CD14-positive monocyte (primary cell): Measurements from ENCODE around the gene DLGAP4. TPM values are rescaled to one million over a fixed set of nuclear protein-coding genes. Genes with fewer than 3 reads are reported as not detected.
A peak's percentile ranks its signal among the peaks of the same experiment; 100 is the strongest.

Experiments used
- DNase-seq, 3 donors: peaks; one replicate each; pipeline ENCODE4 v3.0.0-alpha.2; 2011 to 2022
- H2AFZ ChIP-seq: 2 replicates; pipeline ENCODE4 v1.6.0; 2012; ENCODE audit warnings: mild to moderate bottlenecking, low read depth, low read length, inconsistent platforms; ENCODE audit not compliant: insufficient read depth, poor library complexity, severe bottlenecking
- H3K27ac ChIP-seq, 2 donors: 1 replicate in 1 of 2; 2 replicates in 1 of 2; pipeline ENCODE4 v1.5.1; 2012 to 2013; ENCODE audit warnings: low read length in 2 of 2, control low read depth in 1 of 2, inconsistent platforms in 1 of 2, low read depth in 1 of 2, mild to moderate bottlenecking in 1 of 2
- H3K27me3 ChIP-seq, 2 donors: one replicate each; pipeline versions ENCODE4 v1.6.0 to v1.6.1; 2011 to 2013; ENCODE audit warnings: low read length in 2 of 2; ENCODE audit not compliant: control insufficient read depth in 2 of 2, insufficient read depth in 2 of 2
- H3K36me3 ChIP-seq, 2 donors: replicated peaks in 1 of 2; 1 replicate in 1 of 2; 2 replicates in 1 of 2; pipeline versions ENCODE4 v1.5.1 to v1.6.1; 2012 to 2013; ENCODE audit warnings: low read length in 2 of 2, control low read depth in 1 of 2, inconsistent platforms in 1 of 2, mild to moderate bottlenecking in 1 of 2; ENCODE audit not compliant: insufficient read depth in 2 of 2, control insufficient read depth in 1 of 2
- H3K4me1 ChIP-seq, 2 donors: 1 replicate in 1 of 2; 2 replicates in 1 of 2; pipeline versions ENCODE4 v1.5.1 to v1.6.1; 2012 to 2013; ENCODE audit warnings: low read length in 2 of 2, control low read depth in 1 of 2, inconsistent platforms in 1 of 2, mild to moderate bottlenecking in 1 of 2, moderate library complexity in 1 of 2; ENCODE audit not compliant: insufficient read depth in 2 of 2, control insufficient read depth in 1 of 2
- H3K4me2 ChIP-seq: replicated peaks from 2 replicates; pipeline ENCODE3; 2012; ENCODE audit warnings: low read length, moderate library complexity, mild to moderate bottlenecking; ENCODE audit not compliant: poor library complexity, severe bottlenecking; ENCODE audit errors: extremely low read depth
- H3K4me3 ChIP-seq, 3 experiments: fragments of 200-600 bp in 1 of 3; sonication (generic) in 1 of 3; replicated peaks in 1 of 3; 1 replicate in 2 of 3; 2 replicates in 1 of 3; pipeline ENCODE4 v1.5.1; 2011 to 2013; ENCODE audit warnings: low read length in 3 of 3, mild to moderate bottlenecking in 3 of 3, control low read depth in 2 of 3, low read depth in 2 of 3, inconsistent platforms in 1 of 3, moderate library complexity in 1 of 3
- H3K79me2 ChIP-seq: 2 replicates; pipeline ENCODE4 v1.6.0; 2012; ENCODE audit warnings: mild to moderate bottlenecking, control low read depth, inconsistent platforms, low read length, moderate library complexity; ENCODE audit not compliant: insufficient read depth
- H3K9ac ChIP-seq: 2 replicates; pipeline ENCODE4 v1.6.0; 2017; ENCODE audit warnings: low read length, mild to moderate bottlenecking; ENCODE audit not compliant: insufficient read depth, poor library complexity, severe bottlenecking
- H3K9me3 ChIP-seq, 2 donors: replicated peaks in 1 of 2; 1 replicate in 1 of 2; 2 replicates in 1 of 2; pipeline versions ENCODE4 v1.5.1 to v1.6.1; 2012 to 2013; ENCODE audit warnings: low read length in 2 of 2, control low read depth in 1 of 2; ENCODE audit not compliant: control insufficient read depth in 1 of 2, insufficient read depth in 1 of 2
- H4K20me1 ChIP-seq: 2 replicates; pipeline ENCODE4 v1.6.0; 2012; ENCODE audit warnings: mild to moderate bottlenecking, low read length, control low read depth, moderate library complexity; ENCODE audit not compliant: insufficient read depth
- H3K27ac Mint-ChIP-seq, 7 donors: one replicate each; pipeline ENCODE4 v1.8.0; 2020; ENCODE audit warnings: mild to moderate bottlenecking in 7 of 7, mixed read lengths in 7 of 7, moderate library complexity in 6 of 7, inconsistent platforms in 2 of 7
- H3K27me3 Mint-ChIP-seq, 3 donors: one replicate each; pipeline ENCODE4 v1.8.0; 2021 to 2022; ENCODE audit warnings: low read depth in 3 of 3, mild to moderate bottlenecking in 3 of 3, mixed read lengths in 3 of 3, moderate library complexity in 3 of 3, inconsistent platforms in 1 of 3
- H3K36me3 Mint-ChIP-seq, 2 donors: one replicate each; pipeline ENCODE4 v1.8.0; 2020; ENCODE audit warnings: mixed read lengths in 2 of 2, inconsistent platforms in 1 of 2, mild to moderate bottlenecking in 1 of 2
- H3K4me1 Mint-ChIP-seq: one replicate; pipeline ENCODE4 v1.8.0; 2020; ENCODE audit warnings: mild to moderate bottlenecking, mixed read lengths
- H3K4me3 Mint-ChIP-seq, 2 donors: one replicate each; pipeline ENCODE4 v1.8.0; 2020; ENCODE audit warnings: mild to moderate bottlenecking in 2 of 2, mixed read lengths in 2 of 2, moderate library complexity in 1 of 2
- H3K9me3 Mint-ChIP-seq, 7 donors: one replicate each; pipeline ENCODE4 v1.8.0; 2020 to 2022; ENCODE audit warnings: mixed read lengths in 7 of 7, mild to moderate bottlenecking in 6 of 7, moderate library complexity in 6 of 7, inconsistent platforms in 2 of 7
- WGBS: methylation state at CpG from one replicate; pipeline ENCODE4 v1.1.5; 2013; ENCODE audit warnings: missing lambda C conversion rate; ENCODE audit not compliant: insufficient coverage; 5-methylcytosine and 5-hydroxymethylcytosine counted together
- intact Hi-C, 2 donors: fragments of 100-400 bp; cut with micrococcal nuclease; formaldehyde crosslinking; loops; one replicate each; pipeline versions ENCODE4 v1.15.0 to v1.15.1; 2023
- polyA plus RNA-seq, 3 donors: library from polyadenylated mRNA; depleted of rRNA in 1 of 3; unstranded in 2 of 3; stranded (reverse) in 1 of 3; fragments of 300-500 nt in 2 of 3; fragments of >200 nt in 1 of 3; fragmentation: Illumina TruSeq in 2 of 3; gene quantifications; 1 replicate in 2 of 3; 2 replicates in 1 of 3; pipeline ENCODE4 v1.2.3, GENCODE V29; 2012 to 2021
- TF ChIP-seq, protein P1 (sequence below): fragments of 200-600 bp; IDR thresholded peaks from one replicate; pipeline ENCODE4 v1.8.0; 2022; ENCODE audit warnings: antibody characterized with exemption, mild to moderate bottlenecking

Gene DLGAP4
- polyA plus RNA-seq, 3 donors = 9.9 to 52.7 (median 17.6) TPM

DNA sequence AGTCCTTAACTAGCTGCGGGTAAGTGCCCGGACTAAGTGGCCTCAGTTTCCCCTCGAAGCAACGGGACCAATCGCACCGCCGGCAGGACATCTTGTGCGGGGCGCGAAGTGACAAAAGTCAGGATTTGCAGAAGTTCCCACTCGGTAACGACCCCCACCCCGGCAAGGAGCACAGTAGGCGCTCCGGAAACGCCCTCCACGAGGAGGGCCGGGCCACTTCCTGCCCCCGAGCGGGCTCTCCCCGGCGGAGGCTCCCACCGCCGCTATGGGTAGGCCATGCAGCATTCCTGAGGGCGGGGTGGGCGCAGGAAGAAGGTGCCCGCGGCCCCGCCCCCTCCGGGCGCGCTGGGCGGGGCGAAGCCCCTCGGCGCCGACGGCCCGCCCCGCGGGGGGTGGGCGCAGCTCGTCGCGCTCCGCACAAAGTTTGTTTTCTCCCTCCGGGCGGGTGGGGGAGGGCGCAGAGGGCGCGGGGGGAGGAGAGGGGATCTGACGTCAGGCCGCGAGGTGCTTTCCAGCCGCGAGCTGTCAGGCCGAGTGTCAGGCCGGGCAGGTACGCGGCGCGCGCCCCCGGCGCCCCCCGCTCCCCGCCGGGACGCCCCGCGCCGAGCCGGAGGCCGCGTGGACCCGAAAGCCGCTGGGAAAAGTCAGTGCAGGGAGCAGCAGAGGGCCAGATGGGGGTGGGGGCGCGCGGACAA lies 267.1 kb downstream of the DLGAP4 start, which contains the start of gene TGIF2:
Gene TGIF2 (plus strand): TSS at position 495 of the 695 bp plus-strand sequence. CDS start 5,178 bp downstream, outside the sequence.
- Histone ChIP-seq H2AFZ (peak within 1 kb of the TSS; percentile 75), H3K79me2 (peaks cover 38% of the 10 kb centered on the region), H3K36me3 (peaks cover 0 to 5% of the 10 kb centered on the region in 2 donors), H3K27me3 (peaks cover 0 to 3% of the 10 kb centered on the region in 2 donors), H3K4me1 (peaks cover 26 to 30% of the 10 kb centered on the region in 2 donors), H3K9me3 (no peaks in the 10 kb centered on the region), H3K27ac (peak within 1 kb of the TSS; percentile 96 to 97), H3K9ac (peak within 1 kb of the TSS; percentile 98), H3K4me2 (peak within 1 kb of the TSS; percentile 84), H3K4me3 (peak within 1 kb of the TSS; percentile 82 to 97 (median 91)), H4K20me1 (peaks cover 33% of the 10 kb centered on the region)
- DNase-seq = peak; percentile 55 to 84 (median 77)
- intact Hi-C loops = loop anchor here in 1 of 2 donors (1.0 kb wide), 1 partner anchor 32 kb away; the partner anchor contains the start of gene RAB5IF
- Mint-ChIP-seq H3K27ac (peak within 1 kb of the TSS; percentile 89 to 96 (median 93)), H3K9me3 (no peaks in the 10 kb centered on the region), H3K36me3 (peaks cover 4 to 10% of the 10 kb centered on the region in 2 donors), H3K4me1 (peaks cover 34% of the 10 kb centered on the region), H3K4me3 (peak within 1 kb of the TSS; percentile 98 to 100), H3K27me3 (peaks cover 8 to 12% (median 9%) of the 10 kb centered on the region in 3 donors)
- TF ChIP-seq, protein P1, sequence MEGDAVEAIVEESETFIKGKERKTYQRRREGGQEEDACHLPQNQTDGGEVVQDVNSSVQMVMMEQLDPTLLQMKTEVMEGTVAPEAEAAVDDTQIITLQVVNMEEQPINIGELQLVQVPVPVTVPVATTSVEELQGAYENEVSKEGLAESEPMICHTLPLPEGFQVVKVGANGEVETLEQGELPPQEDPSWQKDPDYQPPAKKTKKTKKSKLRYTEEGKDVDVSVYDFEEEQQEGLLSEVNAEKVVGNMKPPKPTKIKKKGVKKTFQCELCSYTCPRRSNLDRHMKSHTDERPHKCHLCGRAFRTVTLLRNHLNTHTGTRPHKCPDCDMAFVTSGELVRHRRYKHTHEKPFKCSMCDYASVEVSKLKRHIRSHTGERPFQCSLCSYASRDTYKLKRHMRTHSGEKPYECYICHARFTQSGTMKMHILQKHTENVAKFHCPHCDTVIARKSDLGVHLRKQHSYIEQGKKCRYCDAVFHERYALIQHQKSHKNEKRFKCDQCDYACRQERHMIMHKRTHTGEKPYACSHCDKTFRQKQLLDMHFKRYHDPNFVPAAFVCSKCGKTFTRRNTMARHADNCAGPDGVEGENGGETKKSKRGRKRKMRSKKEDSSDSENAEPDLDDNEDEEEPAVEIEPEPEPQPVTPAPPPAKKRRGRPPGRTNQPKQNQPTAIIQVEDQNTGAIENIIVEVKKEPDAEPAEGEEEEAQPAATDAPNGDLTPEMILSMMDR = no peak
- WGBS = under 1% methylated on average over 55 of the region's 80 CpGs

DNA sequence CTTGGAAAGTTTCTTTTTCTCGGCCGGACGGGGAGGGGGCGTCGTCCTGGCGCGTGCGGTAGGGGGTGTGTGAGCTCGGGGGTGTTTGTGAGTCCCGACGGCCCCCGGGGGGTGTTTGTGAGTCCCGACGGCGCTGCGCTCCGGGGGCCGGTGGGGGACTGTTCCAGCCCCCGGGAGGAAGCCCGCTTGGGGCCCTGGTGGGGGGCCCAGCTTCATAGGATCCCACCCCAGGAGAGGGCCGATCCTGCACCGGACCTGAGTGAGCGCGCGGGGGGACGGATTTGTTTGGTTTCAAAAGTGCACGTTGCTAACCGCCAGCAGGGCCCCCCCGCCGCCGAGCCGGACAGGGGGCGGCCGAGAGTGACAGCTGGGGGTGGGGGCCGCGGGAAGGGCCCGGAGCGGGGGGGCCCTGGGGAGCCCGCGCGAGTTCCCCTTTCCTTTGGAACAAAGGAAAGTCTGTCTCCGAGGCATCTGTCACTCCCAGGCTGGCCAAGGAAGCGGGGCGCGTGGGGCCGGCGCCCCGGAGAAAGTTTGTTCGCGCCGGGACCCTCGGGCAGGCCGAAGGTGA lies 267.7 kb downstream of the DLGAP4 start:
- Histone ChIP-seq H2AFZ (peak overlapping the region; percentile 31), H3K9ac (peak overlapping the region; percentile 98), H3K9me3 (no peaks in the 10 kb centered on the region), H4K20me1 (peaks cover 40% of the 10 kb centered on the region), H3K36me3 (peaks cover 6 to 11% of the 10 kb centered on the region in 2 donors), H3K27me3 (peaks cover 0 to 3% of the 10 kb centered on the region in 2 donors), H3K4me3 (peak overlapping the region; percentile 82 to 97 (median 91)), H3K4me1 (peaks cover 26 to 30% of the 10 kb centered on the region in 2 donors), H3K79me2 (peaks cover 44% of the 10 kb centered on the region), H3K27ac (peak overlapping the region; percentile 96 to 97), H3K4me2 (peak overlapping the region; percentile 84)
- peaks cover 34% of the 10 kb centered on the region for H3K4me1 Mint-ChIP-seq
- intact Hi-C loops = loop anchor here (1.0 to 2.0 kb wide), 2 partner anchors 31 kb away; partner anchors contain the start of gene RAB5IF (in 2 of the 2)
- peaks cover 6 to 12% (median 7%) of the 10 kb centered on the region in 3 donors for H3K27me3 Mint-ChIP-seq
- H3K27ac Mint-ChIP-seq = peak overlapping the region; percentile 76 to 90 (median 81)
- H3K36me3 Mint-ChIP-seq = peaks cover 10 to 16% of the 10 kb centered on the region in 2 donors
- DNase-seq = peak; percentile 64 to 79 (median 70)
- H3K4me3 Mint-ChIP-seq = peak overlapping the region; percentile 77 to 98
- WGBS = under 1% methylated on average over 39 of the region's 53 CpGs
- TF ChIP-seq, protein P1 = no peak
- H3K9me3 Mint-ChIP-seq = no peaks in the 10 kb centered on the region
